ENCODE data around the gene ANTXR1.

The ANTXR1 gene

GRCh38 chr2:69073928-69074570, 61.1 kb downstream of the ANTXR1 start:
- no peak for DNase-seq (ENCODE audit: low read depth)

DNA sequence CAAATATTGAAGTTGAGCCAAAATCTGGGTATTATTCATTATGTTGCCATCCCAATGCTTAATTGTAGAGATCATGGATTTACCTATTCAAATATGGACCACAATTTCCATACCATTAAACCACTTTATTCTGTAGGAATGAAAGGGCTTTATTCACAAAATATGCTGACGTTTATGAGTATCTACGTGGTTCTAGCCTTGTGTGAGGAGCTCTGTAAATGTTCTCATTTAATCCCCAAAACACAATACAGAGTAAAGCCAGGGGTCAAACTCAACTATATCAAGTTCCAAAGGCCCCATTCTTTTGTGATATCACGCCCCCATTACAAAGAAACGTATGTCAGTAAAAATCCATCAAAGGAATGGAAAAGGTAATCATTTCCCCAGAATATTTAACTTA, 61.9 kb downstream of the ANTXR1 start:
- no peak for DNase-seq (ENCODE audit: low read depth)

DNA sequence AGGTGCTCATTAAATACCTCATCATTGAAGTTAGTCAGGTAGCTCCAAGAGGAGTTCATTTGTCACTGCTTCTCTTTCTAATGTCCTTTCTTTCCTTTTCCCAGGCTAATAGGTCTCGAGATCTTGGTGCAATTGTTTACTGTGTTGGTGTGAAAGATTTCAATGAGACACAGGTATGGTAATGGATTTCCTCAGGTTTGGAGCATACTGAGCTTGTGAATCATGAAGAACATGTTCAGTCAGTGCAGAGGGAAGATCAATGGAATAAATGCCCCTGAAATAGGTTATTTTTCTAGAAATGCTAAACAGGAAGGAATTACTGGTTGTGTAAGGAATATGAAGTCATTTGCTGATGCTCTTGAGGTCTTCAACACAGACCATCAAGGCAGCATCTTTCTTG, 62.5 kb downstream of the ANTXR1 start:
- DNase-seq (ENCODE audit: low read depth) = no peak

- DNase-seq (ENCODE audit: low read depth) = no peak
Measured at GRCh38 chr2:69076601-69077000, 63.6 kb downstream of the ANTXR1 start.

DNA sequence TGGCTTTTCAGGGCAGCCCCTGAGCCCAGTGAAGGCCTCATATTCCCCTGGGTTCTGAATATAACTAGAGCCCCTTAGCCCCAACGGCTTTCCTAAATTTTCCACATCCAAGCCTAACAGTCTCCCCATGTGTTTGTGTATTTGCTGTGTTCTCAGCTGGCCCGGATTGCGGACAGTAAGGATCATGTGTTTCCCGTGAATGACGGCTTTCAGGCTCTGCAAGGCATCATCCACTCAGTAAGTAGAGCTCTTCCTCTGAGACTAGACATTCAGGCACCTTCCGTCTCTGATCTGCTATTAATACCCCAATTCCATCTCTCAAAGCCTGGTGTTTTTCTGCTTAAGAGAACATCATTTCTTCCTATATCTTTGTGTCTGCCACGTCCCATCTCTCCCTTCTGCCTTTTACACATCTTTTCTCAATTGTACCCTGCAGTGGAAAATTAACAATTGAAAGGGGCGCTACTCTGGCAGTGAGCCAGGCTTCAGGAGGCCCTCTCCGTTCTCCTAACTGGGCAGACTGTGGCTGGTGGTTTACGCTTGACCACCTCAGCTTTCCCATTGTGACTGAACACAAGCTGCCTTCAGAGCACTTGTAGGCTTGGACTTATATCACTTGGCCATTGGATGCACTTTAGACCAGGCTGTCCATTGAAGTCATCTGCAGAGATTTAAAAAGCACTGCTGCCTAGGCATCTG, 64.4 kb downstream of the ANTXR1 start:
- no peak for DNase-seq (ENCODE audit: low read depth)

GRCh38 chr2:69080071-69080470, 67.1 kb downstream of the ANTXR1 start:
- DNase-seq (ENCODE audit: low read depth) = no peak

DNA sequence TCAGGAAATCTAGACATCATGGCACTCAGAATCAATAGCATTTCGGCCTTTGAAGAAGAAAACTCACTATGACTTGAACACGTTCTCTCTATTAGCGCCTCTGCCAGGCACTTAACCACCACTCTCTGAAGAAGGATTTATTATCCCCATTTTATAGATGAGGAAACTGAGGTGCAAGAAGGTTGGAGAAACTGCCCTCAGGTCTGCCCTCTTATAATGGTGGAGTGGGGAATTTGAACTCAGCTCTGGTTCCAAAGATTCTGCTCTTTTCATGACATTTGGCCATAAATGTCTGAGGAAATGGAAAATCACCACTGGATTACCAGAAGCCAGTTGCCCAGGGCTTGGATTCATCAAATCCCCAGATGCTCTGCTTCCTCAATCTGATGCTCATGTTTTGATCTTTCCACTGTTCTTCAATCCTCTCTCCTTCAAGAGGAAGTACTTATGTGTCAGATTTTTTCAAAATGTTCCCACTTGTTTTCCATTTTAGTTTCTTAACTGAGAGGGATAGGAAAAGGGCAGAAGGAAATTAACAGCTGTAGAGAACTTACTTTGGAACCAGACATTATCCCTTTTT, 68.1 kb downstream of the ANTXR1 start:
- no peak for DNase-seq (ENCODE audit: low read depth)

DNA sequence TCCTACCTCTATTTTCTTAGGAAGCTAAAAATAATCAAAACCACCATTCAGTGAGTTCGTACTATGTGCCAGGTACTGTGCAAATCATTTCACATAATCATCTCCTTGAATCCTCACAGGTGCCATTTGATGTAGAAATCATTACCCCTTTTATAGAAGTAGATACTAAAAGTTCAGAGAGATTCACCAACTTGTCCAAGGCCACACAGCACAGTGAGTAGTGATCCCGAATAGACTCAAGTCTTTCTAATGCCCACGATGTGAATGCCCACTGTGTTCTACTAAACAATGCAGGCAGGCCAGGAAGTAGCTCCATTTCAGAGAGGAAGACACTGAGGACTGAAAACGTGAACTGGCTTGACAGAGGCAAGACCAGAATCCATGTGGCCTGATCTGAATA, 68.8 kb downstream of the ANTXR1 start:
- no peak for DNase-seq (ENCODE audit: low read depth)

GRCh38 chr2:69082430-69082997, 69.5 kb downstream of the ANTXR1 start:
- no peak for DNase-seq (ENCODE audit: low read depth)

DNA sequence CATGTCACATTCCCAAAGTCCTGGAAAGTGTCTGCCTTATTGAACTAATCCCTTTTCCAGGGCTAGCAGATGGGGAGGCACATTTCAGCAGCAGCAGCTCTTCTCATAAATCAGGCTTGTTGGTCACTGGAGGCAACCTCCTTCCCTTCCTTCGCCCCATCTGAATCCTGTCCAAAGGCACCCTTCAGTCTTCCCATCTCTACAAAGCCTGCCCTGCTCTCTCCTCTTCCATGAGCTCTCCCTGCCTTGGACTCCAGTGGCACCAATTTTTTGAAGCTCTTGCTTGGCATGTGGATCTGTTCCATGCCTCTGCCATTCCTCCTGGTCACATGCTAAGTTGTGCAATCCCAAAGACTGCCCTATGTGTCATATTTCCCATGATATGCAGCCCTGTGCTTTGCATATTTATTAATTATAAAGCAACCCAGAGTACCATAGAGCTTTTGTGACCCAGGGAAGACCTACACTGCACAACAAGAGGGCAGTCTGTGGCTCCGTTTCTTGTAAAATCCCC, 70.3 kb downstream of the ANTXR1 start:
- no peak for DNase-seq (ENCODE audit: low read depth)

GRCh38 chr2:69084492-69084891, 71.5 kb downstream of the ANTXR1 start:
- no peak for DNase-seq (ENCODE audit: low read depth)

GRCh38 chr2:69086466-69086865, 73.5 kb downstream of the ANTXR1 start:
- DNase-seq (ENCODE audit: low read depth) = no peak

GRCh38 chr2:69087211-69087911, 74.4 kb downstream of the ANTXR1 start:
- DNase-seq (ENCODE audit: low read depth) = no peak

- DNase-seq (ENCODE audit: low read depth) = no peak
Measured at GRCh38 chr2:69087912-69088240, 74.9 kb downstream of the ANTXR1 start.

DNA sequence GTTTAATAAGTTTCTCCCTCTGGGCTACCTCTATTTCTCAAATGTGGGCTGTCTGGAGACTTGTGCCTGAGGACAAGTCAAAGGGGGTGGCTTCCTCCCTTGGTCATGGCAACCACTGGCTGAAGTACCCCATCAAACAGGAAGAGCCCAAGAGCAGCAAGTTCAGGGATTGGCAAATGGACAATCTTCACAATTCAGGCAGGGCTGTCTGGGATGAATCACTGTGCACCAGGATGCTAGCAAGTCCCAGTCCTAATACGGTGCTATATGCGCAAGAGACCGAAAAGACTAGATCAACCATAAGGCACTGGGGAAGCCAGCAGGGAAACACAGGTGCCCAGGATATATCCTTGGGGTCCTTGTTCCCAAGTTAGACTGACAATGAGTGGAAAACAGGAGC, 75.5 kb downstream of the ANTXR1 start:
- DNase-seq (ENCODE audit: low read depth) = no peak

GRCh38 chr2:69089266-69089665, 76.3 kb downstream of the ANTXR1 start:
- peak; percentile 79 for DNase-seq (ENCODE audit: low read depth)

GRCh38 chr2:69089998-69090397, 77.0 kb downstream of the ANTXR1 start:
- no peak for DNase-seq (ENCODE audit: low read depth)

- DNase-seq (ENCODE audit: low read depth) = no peak
Measured at GRCh38 chr2:69090820-69091219, 77.8 kb downstream of the ANTXR1 start.

DNA sequence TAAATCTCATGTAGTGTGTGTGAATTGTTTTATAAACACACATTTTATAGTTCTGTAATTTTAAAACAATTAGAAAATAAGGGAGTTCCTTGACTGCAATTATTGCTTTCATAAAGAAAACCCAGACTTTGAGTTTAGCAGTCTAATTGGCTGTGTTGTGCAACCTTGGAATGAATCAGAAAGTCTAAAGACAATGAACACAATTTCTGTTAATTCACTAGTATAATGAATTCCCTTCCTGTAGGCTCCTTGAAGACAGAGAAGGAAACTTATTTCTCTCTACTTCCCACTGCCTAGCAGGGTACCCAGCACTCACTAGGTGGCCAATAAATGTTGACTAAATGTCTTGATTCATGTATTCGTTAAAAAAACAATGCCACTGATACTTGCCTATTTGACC, 79.9 kb downstream of the ANTXR1 start:
- DNase-seq (ENCODE audit: low read depth) = no peak

- no peak for DNase-seq (ENCODE audit: low read depth)
Measured at GRCh38 chr2:69095305-69095704, 82.3 kb downstream of the ANTXR1 start.

DNA sequence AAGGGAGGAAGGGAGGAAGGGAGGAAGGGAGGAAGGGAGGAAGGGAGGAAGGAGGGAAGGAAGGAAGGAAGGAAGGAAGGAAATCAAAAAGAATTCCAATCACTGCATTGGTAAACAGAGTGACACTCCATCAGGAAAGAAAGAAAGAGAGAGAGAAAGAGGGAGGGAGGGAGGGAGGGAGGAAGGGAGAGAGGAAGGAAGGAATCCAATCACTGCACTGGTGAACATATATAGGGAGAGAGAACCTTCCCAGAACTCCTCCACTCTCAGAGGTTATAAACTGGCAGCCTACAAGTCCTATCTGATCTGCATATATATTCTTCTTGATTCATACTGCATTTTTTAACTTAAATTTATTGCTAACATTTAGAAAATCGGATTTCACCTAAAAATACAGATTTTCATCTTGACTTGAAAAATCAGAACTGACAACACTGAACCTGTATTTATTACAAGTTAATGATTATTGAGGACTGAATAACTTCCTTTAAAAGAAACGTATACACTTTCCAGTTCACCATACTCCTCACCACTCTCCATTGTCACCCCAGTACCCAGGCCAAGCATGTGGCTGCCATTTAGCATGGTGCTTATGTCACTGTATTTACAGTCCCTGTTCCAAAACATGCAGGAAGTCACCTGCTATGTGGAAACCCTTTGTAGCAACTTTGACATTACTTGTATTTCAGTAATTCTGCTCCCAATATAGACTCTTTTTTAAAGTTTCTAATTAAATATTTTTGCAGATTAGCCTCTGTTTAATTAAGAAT, 83.5 kb downstream of the ANTXR1 start:
- no peak for DNase-seq (ENCODE audit: low read depth)

DNA sequence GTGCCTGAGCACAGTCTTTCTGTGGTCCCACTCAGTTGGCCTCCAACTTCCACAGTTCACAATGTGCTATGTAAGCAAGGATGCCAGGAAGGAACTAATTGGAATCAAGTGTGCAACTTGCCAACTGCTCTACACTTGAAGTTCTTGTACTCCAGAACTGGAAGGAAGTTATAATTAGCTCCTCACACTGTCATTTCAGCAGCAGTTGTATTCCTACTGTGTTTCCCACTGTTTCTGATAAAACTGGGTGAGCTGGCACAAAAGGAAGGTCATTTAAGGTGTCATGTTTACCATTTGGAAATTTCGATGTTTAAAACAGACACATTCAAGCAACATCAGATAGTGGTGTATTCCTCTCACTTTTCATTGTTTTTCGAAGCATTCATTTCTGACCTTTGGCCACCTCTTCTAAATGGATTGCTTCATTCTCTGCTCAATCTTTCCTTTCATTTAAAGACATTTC, 84.2 kb downstream of the ANTXR1 start:
- no peak for DNase-seq (ENCODE audit: low read depth)

All from fibroblast of the conjunctiva (primary cell).